Gastrocnemius medialis (tissue), 4 donors: ENCODE results near the gene TLR6.

Experiments used
- POLR2A ChIP-seq, 2 donors: fragments of 450-650 bp; IDR thresholded peaks; one replicate each; pipeline ENCODE4 v1.6.1; 2017; ENCODE audit warnings: antibody characterized with exemption in 2 of 2, mild to moderate bottlenecking in 2 of 2, moderate library complexity in 2 of 2
- TF ChIP-seq, protein P1 (sequence below), 5 experiments: fragments of 450-650 bp in 3 of 5; fragments of 200-600 bp in 2 of 5; sonication (generic) in 2 of 5; IDR thresholded peaks in 4 of 5; conservative IDR thresholded peaks in 1 of 5; 1 replicate in 4 of 5; 2 replicates in 1 of 5; pipeline ENCODE4 v1.5.1; 2016 to 2019; ENCODE audit warnings: antibody characterized with exemption in 5 of 5, mild to moderate bottlenecking in 3 of 5, moderate library complexity in 3 of 5

GRCh38 chr4:38856524-38857337, at the start of gene TLR6:
- TF ChIP-seq, protein P1, sequence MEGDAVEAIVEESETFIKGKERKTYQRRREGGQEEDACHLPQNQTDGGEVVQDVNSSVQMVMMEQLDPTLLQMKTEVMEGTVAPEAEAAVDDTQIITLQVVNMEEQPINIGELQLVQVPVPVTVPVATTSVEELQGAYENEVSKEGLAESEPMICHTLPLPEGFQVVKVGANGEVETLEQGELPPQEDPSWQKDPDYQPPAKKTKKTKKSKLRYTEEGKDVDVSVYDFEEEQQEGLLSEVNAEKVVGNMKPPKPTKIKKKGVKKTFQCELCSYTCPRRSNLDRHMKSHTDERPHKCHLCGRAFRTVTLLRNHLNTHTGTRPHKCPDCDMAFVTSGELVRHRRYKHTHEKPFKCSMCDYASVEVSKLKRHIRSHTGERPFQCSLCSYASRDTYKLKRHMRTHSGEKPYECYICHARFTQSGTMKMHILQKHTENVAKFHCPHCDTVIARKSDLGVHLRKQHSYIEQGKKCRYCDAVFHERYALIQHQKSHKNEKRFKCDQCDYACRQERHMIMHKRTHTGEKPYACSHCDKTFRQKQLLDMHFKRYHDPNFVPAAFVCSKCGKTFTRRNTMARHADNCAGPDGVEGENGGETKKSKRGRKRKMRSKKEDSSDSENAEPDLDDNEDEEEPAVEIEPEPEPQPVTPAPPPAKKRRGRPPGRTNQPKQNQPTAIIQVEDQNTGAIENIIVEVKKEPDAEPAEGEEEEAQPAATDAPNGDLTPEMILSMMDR (IDR thresholded peaks at IDR 0.05 in 4 of 5, conservative IDR thresholded peaks at IDR 0.05 in 1 of 5): peak in 4 of 5 experiments; percentile 55 to 75 (median 68)
- TF ChIP-seq POLR2A (IDR thresholded peaks at IDR 0.05): no peak
